Endothelial cell (in vitro differentiated cells): Measurements from ENCODE around the gene TOE1. TPM values are rescaled to one million over a fixed set of nuclear protein-coding genes. Genes with fewer than 3 reads are reported as not detected.

Experiments
- DNase-seq: peaks from one replicate; pipeline ENCODE4 v3.0.0; 2021; ENCODE audit warnings: low spot score
- H3K27ac Mint-ChIP-seq: one replicate; pipeline ENCODE4 v1.8.0; 2021; ENCODE audit warnings: mixed read lengths, inconsistent platforms; ENCODE audit not compliant: unreplicated experiment
- H3K27me3 Mint-ChIP-seq: one replicate; pipeline ENCODE4 v1.8.0; 2021; ENCODE audit warnings: mild to moderate bottlenecking, moderate library complexity, mixed read lengths, inconsistent platforms; ENCODE audit not compliant: unreplicated experiment
- H3K36me3 Mint-ChIP-seq: one replicate; pipeline ENCODE4 v1.8.0; 2021; ENCODE audit warnings: mild to moderate bottlenecking, low read depth, mixed read lengths, inconsistent platforms; ENCODE audit not compliant: unreplicated experiment
- H3K4me1 Mint-ChIP-seq: one replicate; pipeline ENCODE4 v1.8.0; 2021; ENCODE audit warnings: mild to moderate bottlenecking, mixed read lengths, inconsistent platforms; ENCODE audit not compliant: unreplicated experiment
- H3K4me3 Mint-ChIP-seq: one replicate; pipeline ENCODE4 v1.8.0; 2021; ENCODE audit warnings: mild to moderate bottlenecking, mixed read lengths, inconsistent platforms; ENCODE audit not compliant: unreplicated experiment
- H3K9me3 Mint-ChIP-seq: one replicate; pipeline ENCODE4 v1.8.0; 2021; ENCODE audit warnings: mixed read lengths, inconsistent platforms; ENCODE audit not compliant: unreplicated experiment
- CTCF ChIP-seq: fragments of 200-600 bp; sonication (generic); IDR thresholded peaks from one replicate; pipeline ENCODE4 v1.5.0; 2021; ENCODE audit warnings: antibody characterized with exemption; ENCODE audit not compliant: unreplicated experiment
- total RNA-seq: library from RNA; stranded (reverse); fragmentation: NEBNext Ultra II Directional; extraction: Animal tissue kit (Norgen Biotek cat#: 25700); gene quantifications from one replicate; pipeline ENCODE4 v1.2.1, GENCODE V29; 2021; ENCODE audit not compliant: unreplicated experiment

The TOE1 gene
- total RNA-seq, 1 donor from 2014 or later: 9.7 TPM

- H3K9me3 Mint-ChIP-seq: no peaks in the 10 kb centered on the region
- no peak overlapping the region for H3K27ac Mint-ChIP-seq
- H3K36me3 Mint-ChIP-seq: no peaks in the 10 kb centered on the region
- no peak overlapping the region for H3K4me3 Mint-ChIP-seq
- TF ChIP-seq CTCF: peak; percentile 64
- peaks cover 9% of the 10 kb centered on the region for H3K4me1 Mint-ChIP-seq
- DNase-seq: peak; percentile 39
- peaks cover 4% of the 10 kb centered on the region for H3K27me3 Mint-ChIP-seq
These were observed 39.8 kb upstream of the TOE1 start for GRCh38 chr1:45299981-45300668.

- no peaks in the 10 kb centered on the region for H3K36me3 Mint-ChIP-seq
- no peak for DNase-seq
- H3K9me3 Mint-ChIP-seq: no peaks in the 10 kb centered on the region
- peaks cover 14% of the 10 kb centered on the region for H3K4me1 Mint-ChIP-seq
- H3K27me3 Mint-ChIP-seq: peaks cover 7% of the 10 kb centered on the region
- no peak overlapping the region for H3K4me3 Mint-ChIP-seq
- no peak overlapping the region for H3K27ac Mint-ChIP-seq
- no peak for TF ChIP-seq CTCF
These were observed 39.3 kb upstream of the TOE1 start for GRCh38 chr1:45300669-45300997.

GRCh38 chr1:45302505-45303150 is 37.3 kb upstream of the TOE1 start:
- no peak for DNase-seq

GRCh38 chr1:45303520-45304310 is 36.3 kb upstream of the TOE1 start:
- peaks cover 4% of the 10 kb centered on the region for H3K4me1 Mint-ChIP-seq
- no peaks in the 10 kb centered on the region for H3K9me3 Mint-ChIP-seq
- peak; percentile 95 for DNase-seq
- TF ChIP-seq CTCF: peak; percentile 46
- no peaks in the 10 kb centered on the region for H3K36me3 Mint-ChIP-seq
- H3K27me3 Mint-ChIP-seq: peaks cover 7% of the 10 kb centered on the region
- peak overlapping the region; percentile 89 for H3K27ac Mint-ChIP-seq
- peak overlapping the region; percentile 91 for H3K4me3 Mint-ChIP-seq

More at GRCh38 chr1:45302505-45303150, 37.3 kb upstream of the TOE1 start:
- H3K9me3 Mint-ChIP-seq: no peaks in the 10 kb centered on the region
- no peaks in the 10 kb centered on the region for H3K36me3 Mint-ChIP-seq
- H3K4me1 Mint-ChIP-seq: peaks cover 9% of the 10 kb centered on the region
- no peak overlapping the region for H3K4me3 Mint-ChIP-seq
- peak overlapping the region; percentile 12 for H3K27ac Mint-ChIP-seq
- TF ChIP-seq CTCF: no peak
- peaks cover 7% of the 10 kb centered on the region for H3K27me3 Mint-ChIP-seq
